ENCODE results near the gene MOB2. TPM values are rescaled to one million over a fixed set of nuclear protein-coding genes. Genes with fewer than 3 reads are reported as not detected.
"Not testable (repeated sequence)": the region's sequence is repeated elsewhere in the genome, so short reads cannot be mapped to it uniquely, and the experiment has no call there.

MOB2 gene
- total and polyA plus RNA-seq, 12 donors, result 25.2 to 59.1 (median 45.2) TPM

DNA sequence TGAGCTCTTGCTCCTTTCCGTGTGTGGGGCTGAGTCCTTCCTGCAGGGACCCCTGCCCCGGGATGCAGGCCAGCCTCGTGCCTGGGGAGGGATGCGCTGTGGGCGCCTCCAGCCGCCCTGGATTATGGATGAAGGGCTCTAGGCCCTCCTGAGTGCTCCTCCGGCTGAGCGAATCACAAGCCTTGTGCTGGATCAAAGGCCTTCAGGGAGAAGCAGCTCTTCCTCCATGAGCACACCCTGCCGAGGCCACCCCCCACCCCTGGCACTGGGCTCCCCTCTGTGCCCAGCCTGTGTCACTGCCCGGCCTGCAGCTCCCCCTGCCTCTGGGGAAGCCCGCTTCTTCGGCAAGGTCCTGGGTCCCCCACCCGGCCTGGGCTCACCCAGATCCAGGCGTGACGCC is 53.0 kb downstream of the MOB2 start:
- H3K9me3 ChIP-seq, result no peaks in the 10 kb centered on the region
- H3K27me3 ChIP-seq, result peaks cover 0 to 12% (median 0%) of the 10 kb centered on the region in 7 donors
- DNase-seq (no peak), ATAC-seq (no peak)
- peaks cover 4 to 25% (median 14%) of the 10 kb centered on the region in 9 donors for H3K4me1 ChIP-seq
- intact Hi-C loops (cut with DNase I), result no loop called here
- TF ChIP-seq, protein P1, sequence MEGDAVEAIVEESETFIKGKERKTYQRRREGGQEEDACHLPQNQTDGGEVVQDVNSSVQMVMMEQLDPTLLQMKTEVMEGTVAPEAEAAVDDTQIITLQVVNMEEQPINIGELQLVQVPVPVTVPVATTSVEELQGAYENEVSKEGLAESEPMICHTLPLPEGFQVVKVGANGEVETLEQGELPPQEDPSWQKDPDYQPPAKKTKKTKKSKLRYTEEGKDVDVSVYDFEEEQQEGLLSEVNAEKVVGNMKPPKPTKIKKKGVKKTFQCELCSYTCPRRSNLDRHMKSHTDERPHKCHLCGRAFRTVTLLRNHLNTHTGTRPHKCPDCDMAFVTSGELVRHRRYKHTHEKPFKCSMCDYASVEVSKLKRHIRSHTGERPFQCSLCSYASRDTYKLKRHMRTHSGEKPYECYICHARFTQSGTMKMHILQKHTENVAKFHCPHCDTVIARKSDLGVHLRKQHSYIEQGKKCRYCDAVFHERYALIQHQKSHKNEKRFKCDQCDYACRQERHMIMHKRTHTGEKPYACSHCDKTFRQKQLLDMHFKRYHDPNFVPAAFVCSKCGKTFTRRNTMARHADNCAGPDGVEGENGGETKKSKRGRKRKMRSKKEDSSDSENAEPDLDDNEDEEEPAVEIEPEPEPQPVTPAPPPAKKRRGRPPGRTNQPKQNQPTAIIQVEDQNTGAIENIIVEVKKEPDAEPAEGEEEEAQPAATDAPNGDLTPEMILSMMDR (IDR thresholded peaks at IDR 0.05), result no peak
- no peak overlapping the region for H3K27ac ChIP-seq
- H3K36me3 ChIP-seq, result no peaks in the 10 kb centered on the region
- WGBS, 2 donors, result 70 to 76% methylated on average over 15 of the region's 15 CpGs
- no peak overlapping the region for H3K4me3 ChIP-seq

DNA sequence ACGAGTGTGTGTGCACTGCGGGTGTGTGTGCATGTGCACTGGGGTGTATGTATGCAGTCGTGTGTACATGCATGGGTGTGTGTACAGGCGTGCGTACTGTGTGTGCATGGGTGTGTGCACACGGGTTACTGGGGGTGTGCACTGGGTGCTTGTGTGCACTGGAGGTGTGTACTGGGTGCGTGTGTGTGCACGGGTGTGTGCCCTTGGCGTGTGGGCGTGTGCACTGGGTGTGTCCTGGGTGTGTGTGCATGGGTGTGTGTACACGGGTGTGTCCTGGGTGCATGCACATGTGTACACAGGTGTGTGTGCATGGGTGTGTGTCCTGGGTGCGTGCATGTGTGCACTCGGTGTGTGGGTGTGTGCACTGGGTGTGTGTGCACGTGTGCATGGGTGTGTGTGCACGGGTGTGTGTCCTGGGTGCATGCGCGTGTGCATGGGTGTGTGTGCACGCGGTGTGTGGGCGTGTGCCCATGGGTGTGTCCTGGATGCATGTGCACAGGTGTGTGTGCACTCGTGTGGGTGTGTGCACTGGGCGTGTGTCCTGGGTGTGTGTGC is 57.7 kb downstream of the MOB2 start:
- ATAC-seq (peak in 1 of 8 donors; percentile 45), DNase-seq (no peak)
- Histone ChIP-seq H3K4me1 (no peaks in the 10 kb centered on the region), H3K9me3 (no peaks in the 10 kb centered on the region), H3K27me3 (peaks cover 0 to 14% (median 0%) of the 10 kb centered on the region in 7 donors), H3K36me3 (no peaks in the 10 kb centered on the region), H3K27ac (no peak overlapping the region), H3K4me3 (no peak overlapping the region)
- 90 to 94% methylated on average over 20 to 22 of the region's 22 CpGs for WGBS, 2 donors
- TF ChIP-seq, protein P1 (IDR thresholded peaks at IDR 0.05), result no peak
- intact Hi-C loops (cut with DNase I), result no loop called here

DNA sequence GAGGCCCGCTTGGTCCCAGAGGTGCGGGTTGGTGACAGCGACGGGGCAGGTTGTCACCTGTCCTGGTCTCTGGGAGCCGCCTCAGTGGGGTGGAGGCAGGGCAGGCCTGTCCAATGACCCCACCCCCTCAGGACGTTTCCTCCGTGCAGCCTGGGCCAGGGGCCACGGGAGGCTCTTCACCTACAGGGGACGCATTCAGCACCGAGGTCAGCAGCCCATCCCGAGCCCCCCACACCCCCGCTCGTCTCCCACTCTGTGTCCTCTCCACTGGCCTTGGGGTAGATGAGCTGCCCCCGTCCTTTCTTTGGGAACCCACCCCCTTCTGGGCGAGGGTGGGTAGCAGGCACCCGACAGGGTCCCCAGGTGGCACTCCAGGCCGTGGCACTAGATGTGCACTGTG is 61.1 kb downstream of the MOB2 start:
- intact Hi-C loops (cut with DNase I), result no loop called here
- Histone ChIP-seq H3K27ac (no peak overlapping the region), H3K4me1 (no peaks in the 10 kb centered on the region), H3K36me3 (no peaks in the 10 kb centered on the region), H3K4me3 (no peak overlapping the region), H3K27me3 (peaks cover 0 to 14% (median 0%) of the 10 kb centered on the region in 7 donors), H3K9me3 (peaks cover 0 to 4% (median 0%) of the 10 kb centered on the region in 11 donors)
- TF ChIP-seq, protein P1 (IDR thresholded peaks at IDR 0.05), result no peak
- ATAC-seq (no peak), DNase-seq (no peak)
- WGBS, 2 donors, result 70 to 76% methylated on average over 17 of the region's 17 CpGs

DNA sequence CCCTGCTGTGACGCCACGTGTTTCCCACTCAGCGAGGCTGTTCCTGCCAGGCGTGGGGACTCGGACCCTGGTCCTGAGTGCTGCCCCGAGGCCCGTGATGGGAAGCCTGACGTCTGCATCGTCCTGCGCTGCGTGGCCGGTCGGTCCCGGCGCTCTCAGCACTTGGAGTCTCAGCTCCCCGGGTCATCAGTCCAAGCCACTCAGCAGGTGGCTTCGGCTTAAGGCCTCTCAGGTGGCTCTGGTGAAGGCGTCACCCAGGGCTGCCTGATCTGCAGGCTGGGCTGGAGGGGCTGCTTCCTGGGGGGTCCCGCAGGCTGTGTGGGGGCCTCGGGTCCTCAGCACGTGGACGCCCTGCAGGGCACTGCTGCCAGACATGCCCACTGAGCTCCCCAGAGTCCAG is 61.6 kb downstream of the MOB2 start:
- TF ChIP-seq, protein P1 (IDR thresholded peaks at IDR 0.05), result no peak
- intact Hi-C loops (cut with DNase I), result no loop called here
- H3K4me3 ChIP-seq, result no peak overlapping the region
- H3K27ac ChIP-seq, result no peak overlapping the region
- peaks cover 0 to 14% (median 0%) of the 10 kb centered on the region in 7 donors for H3K27me3 ChIP-seq
- no peaks in the 10 kb centered on the region for H3K4me1 ChIP-seq
- H3K9me3 ChIP-seq, result peaks cover 0 to 8% (median under 1%) of the 10 kb centered on the region in 11 donors
- no peak for DNase-seq
- H3K36me3 ChIP-seq, result no peaks in the 10 kb centered on the region
- WGBS, 2 donors, result 80 to 87% methylated on average over 22 of the region's 22 CpGs
- no peak for ATAC-seq

DNA sequence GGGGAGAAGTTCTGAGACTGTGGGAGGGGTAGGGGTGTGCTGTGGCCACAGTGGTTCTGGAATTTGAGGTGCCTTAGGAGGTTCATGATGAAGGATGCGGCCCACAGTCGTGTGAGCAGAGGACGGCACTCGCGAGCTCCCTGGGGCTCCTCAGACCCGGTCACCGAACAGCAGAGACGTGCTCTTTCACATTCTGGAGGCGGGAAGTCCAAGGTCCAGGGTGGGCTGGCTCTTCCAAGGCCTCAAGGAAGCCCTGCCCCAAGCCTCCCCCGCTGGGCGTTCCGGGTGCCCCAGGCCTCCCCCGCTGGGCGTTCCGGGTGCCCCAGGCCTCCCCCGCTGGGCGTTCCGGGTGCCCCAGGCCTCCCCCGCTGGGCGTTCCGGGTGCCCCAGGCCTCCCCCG is 63.2 kb downstream of the MOB2 start:
- H3K4me3 ChIP-seq; H3K36me3 ChIP-seq; ATAC-seq; H3K4me1 ChIP-seq; DNase-seq; intact Hi-C loops (cut with DNase I); H3K27ac ChIP-seq: not testable (repeated sequence)
- Histone ChIP-seq H3K27me3 (peaks cover 0 to 14% (median 0%) of the 10 kb centered on the region in 7 donors), H3K9me3 (peaks cover 0 to 24% (median 17%) of the 10 kb centered on the region in 11 donors)
- 87 to 93% methylated on average over 13 to 17 of the region's 22 CpGs for WGBS, 2 donors

Data from heart right ventricle (tissue), 16 donors.